Mesenchymal stem cell (in vitro differentiated cells and primary cell): ENCODE measurements around the gene ARPIN.

Experiments used
- DNase-seq: peaks from one replicate; pipeline ENCODE4 v3.0.0-alpha.2; 2013
- H2AFZ ChIP-seq: one replicate; pipeline ENCODE4 v1.6.1; 2013; ENCODE audit warnings: low read depth, mild to moderate bottlenecking, control low read depth, inconsistent platforms, low read length, moderate library complexity
- H2AK5ac ChIP-seq: 2 replicates; pipeline ENCODE4 v1.6.1; 2013; ENCODE audit warnings: low read length, moderate library complexity, mild to moderate bottlenecking, inconsistent platforms; ENCODE audit not compliant: severe bottlenecking
- H2BK120ac ChIP-seq: one replicate; pipeline ENCODE4 v1.6.1; 2013; ENCODE audit warnings: low read depth, mild to moderate bottlenecking, inconsistent platforms, low read length, moderate library complexity
- H2BK12ac ChIP-seq, 2 experiments: one replicate each; pipeline ENCODE4 v1.6.1; 2013; ENCODE audit warnings: inconsistent platforms in 2 of 2, low read length in 2 of 2, mild to moderate bottlenecking in 2 of 2, moderate library complexity in 2 of 2, control low read depth in 1 of 2
- H2BK15ac ChIP-seq: one replicate; pipeline ENCODE4 v1.6.1; 2013; ENCODE audit warnings: mild to moderate bottlenecking, low read depth, inconsistent platforms; ENCODE audit not compliant: poor library complexity, severe bottlenecking
- H2BK5ac ChIP-seq: 2 replicates; pipeline ENCODE4 v1.6.1; 2013; ENCODE audit warnings: low read depth, mild to moderate bottlenecking, low read length, control low read depth, inconsistent platforms; ENCODE audit not compliant: poor library complexity, severe bottlenecking
- H3K14ac ChIP-seq, 2 experiments: one replicate each; pipeline ENCODE4 v1.6.1; 2013; ENCODE audit warnings: inconsistent platforms in 2 of 2, low read length in 2 of 2, control low read depth in 1 of 2, mild to moderate bottlenecking in 1 of 2, moderate library complexity in 1 of 2
- H3K18ac ChIP-seq, 2 experiments: one replicate each; pipeline ENCODE4 v1.6.1; 2013; ENCODE audit warnings: inconsistent platforms in 2 of 2, low read length in 2 of 2, control low read depth in 1 of 2, low read depth in 1 of 2, mild to moderate bottlenecking in 1 of 2
- H3K23ac ChIP-seq, 2 experiments: one replicate each; pipeline ENCODE4 v1.6.1; 2013; ENCODE audit warnings: inconsistent platforms in 2 of 2, low read length in 2 of 2, mild to moderate bottlenecking in 2 of 2, moderate library complexity in 2 of 2, control low read depth in 1 of 2
- H3K27ac ChIP-seq: 2 replicates; pipeline ENCODE4 v1.5.1; 2013; ENCODE audit warnings: mild to moderate bottlenecking, moderate library complexity, low read length, control low read depth, inconsistent platforms; ENCODE audit not compliant: poor library complexity, severe bottlenecking
- H3K27me3 ChIP-seq, 2 experiments: 2 replicates each; pipeline versions ENCODE4 v1.6.1 to v1.7.0; 2013; ENCODE audit warnings: low read length in 2 of 2, mild to moderate bottlenecking in 2 of 2, moderate library complexity in 2 of 2, control low read depth in 1 of 2, inconsistent platforms in 1 of 2; ENCODE audit not compliant: control insufficient read depth in 1 of 2, insufficient read depth in 1 of 2
- H3K36me3 ChIP-seq, 2 experiments: 2 replicates each; pipeline versions ENCODE4 v1.6.1 to v1.7.0; 2013; ENCODE audit warnings: low read length in 2 of 2, control low read depth in 1 of 2, inconsistent platforms in 1 of 2, low read depth in 1 of 2, mild to moderate bottlenecking in 1 of 2; ENCODE audit not compliant: insufficient read depth in 2 of 2, control insufficient read depth in 1 of 2
- H3K4ac ChIP-seq, 2 experiments: one replicate each; pipeline ENCODE4 v1.6.1; 2013; ENCODE audit warnings: inconsistent platforms in 2 of 2, low read length in 2 of 2, mild to moderate bottlenecking in 2 of 2, moderate library complexity in 2 of 2, control low read depth in 1 of 2, low read depth in 1 of 2
- H3K4me1 ChIP-seq: 2 replicates; pipeline ENCODE4 v1.6.1; 2013; ENCODE audit warnings: low read depth, low read length, control low read depth; ENCODE audit not compliant: control insufficient read depth, insufficient read depth
- H3K4me2 ChIP-seq: 2 replicates; pipeline ENCODE4 v1.6.1; 2013; ENCODE audit warnings: low read length, mild to moderate bottlenecking, inconsistent platforms; ENCODE audit not compliant: poor library complexity, severe bottlenecking
- H3K4me3 ChIP-seq, 2 experiments: 2 replicates each; pipeline versions ENCODE4 v1.5.1 to v1.7.0; 2013; ENCODE audit warnings: low read length in 2 of 2, mild to moderate bottlenecking in 2 of 2, control low read depth in 1 of 2, low read depth in 1 of 2; ENCODE audit not compliant: insufficient read depth in 1 of 2
- H3K79me1 ChIP-seq: replicated peaks from 2 replicates; pipeline ENCODE4 v1.6.1; 2013; ENCODE audit warnings: mild to moderate bottlenecking, control low read depth, low read length, inconsistent platforms; ENCODE audit not compliant: poor library complexity, severe bottlenecking
- H3K9ac ChIP-seq: 2 replicates; pipeline ENCODE4 v1.7.0; 2013; ENCODE audit warnings: mild to moderate bottlenecking, low read length, moderate library complexity
- H3K9me3 ChIP-seq: 2 replicates; pipeline ENCODE4 v1.7.0; 2013; ENCODE audit warnings: mild to moderate bottlenecking, low read length; ENCODE audit not compliant: control insufficient read depth
- H4K8ac ChIP-seq: one replicate; pipeline ENCODE4 v1.6.1; 2013; ENCODE audit warnings: inconsistent platforms, mild to moderate bottlenecking, low read length, moderate library complexity
- H4K91ac ChIP-seq: one replicate; pipeline ENCODE4 v1.6.1; 2013; ENCODE audit warnings: mild to moderate bottlenecking, low read length, inconsistent platforms
- WGBS: methylation state at CpG from one replicate; pipeline ENCODE4 v1.1.7; 2013; ENCODE audit warnings: mixed read lengths; 5-methylcytosine and 5-hydroxymethylcytosine counted together

The ARPIN gene

DNA sequence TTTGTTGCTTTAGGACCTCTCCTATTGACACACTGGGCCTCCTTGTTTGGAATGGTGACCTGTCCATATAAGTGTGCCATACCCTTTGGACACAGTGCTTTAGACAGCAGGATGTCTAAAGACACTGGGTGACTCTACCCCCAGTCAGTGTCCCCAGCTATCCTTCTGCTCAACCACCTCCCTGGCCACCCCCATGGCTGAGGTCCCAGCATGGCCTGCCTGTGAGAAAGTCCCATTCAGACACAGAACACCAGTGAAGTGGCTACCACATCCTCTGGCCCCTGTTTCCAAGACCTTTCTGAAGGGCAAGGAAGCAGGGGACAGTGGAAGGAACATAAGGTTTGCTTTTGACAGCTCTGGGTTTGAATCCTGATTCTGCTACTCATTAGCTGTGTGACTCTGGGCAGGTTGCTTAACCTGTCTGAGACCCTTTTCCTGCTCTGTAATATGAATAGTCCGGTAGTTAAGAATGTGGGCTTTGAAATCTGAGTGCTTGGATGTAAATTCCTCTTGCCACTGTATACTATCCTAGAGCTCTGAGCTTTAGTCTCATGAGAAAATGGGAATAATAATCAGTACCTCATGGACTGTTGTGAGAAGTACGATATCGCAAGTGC lies 12.7 kb downstream of the ARPIN start:
- H3K4ac ChIP-seq: no peak overlapping the region
- DNase-seq: no peak
- no peak overlapping the region for H3K4me2 ChIP-seq
- WGBS: 100% methylated on average over 3 of the region's 3 CpGs
- H4K91ac ChIP-seq: no peak overlapping the region
- H2BK12ac ChIP-seq: no peak overlapping the region
- no peak overlapping the region for H3K23ac ChIP-seq
- H3K36me3 ChIP-seq: peaks cover 30 to 40% of the 10 kb centered on the region in 2 experiments
- H2BK5ac ChIP-seq: no peak overlapping the region
- no peak overlapping the region for H3K27ac ChIP-seq
- no peak overlapping the region for H3K4me3 ChIP-seq
- no peak overlapping the region for H3K9ac ChIP-seq
- no peak overlapping the region for H2BK120ac ChIP-seq
- no peak overlapping the region for H2BK15ac ChIP-seq
- no peaks in the 10 kb centered on the region for H3K27me3 ChIP-seq
- H2AFZ ChIP-seq: no peak overlapping the region
- H2AK5ac ChIP-seq: no peak overlapping the region
- H3K79me1 ChIP-seq: peaks cover 2% of the 10 kb centered on the region
- no peaks in the 10 kb centered on the region for H3K4me1 ChIP-seq
- no peaks in the 10 kb centered on the region for H3K9me3 ChIP-seq
- no peak overlapping the region for H3K18ac ChIP-seq
- no peak overlapping the region for H4K8ac ChIP-seq
- H3K14ac ChIP-seq: no peak overlapping the region

DNA sequence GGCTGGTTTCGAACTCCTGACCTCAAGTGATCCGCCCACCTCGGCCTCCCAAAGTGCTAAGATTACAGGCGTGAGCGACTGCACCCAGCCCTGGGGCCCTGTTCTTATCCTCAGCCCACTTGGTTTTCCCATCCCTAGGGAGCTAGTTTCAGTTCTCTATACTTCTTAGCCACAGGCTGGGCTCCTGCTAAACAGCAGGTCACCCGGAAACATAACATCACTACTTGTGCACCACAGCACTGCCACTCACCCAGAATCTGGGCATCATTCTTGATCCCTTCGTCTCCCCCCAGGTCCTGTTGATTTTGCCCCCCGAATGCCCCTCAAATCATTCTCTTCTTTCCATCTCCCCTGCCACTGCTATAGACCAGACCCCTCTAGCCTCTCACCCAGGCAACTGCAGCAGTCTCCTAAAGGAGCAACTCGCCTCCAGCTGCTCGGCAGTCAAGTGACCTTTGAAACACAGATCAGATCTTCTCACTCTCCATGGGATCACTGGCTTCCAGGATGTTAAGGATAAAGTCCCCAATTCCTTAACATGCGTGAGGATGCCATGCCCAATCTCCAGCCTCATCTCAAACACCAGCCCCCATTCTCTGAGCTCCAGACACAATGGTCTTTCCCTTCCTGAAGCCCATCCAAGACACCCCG lies 13.3 kb downstream of the ARPIN start:
- no peak for DNase-seq
- H2AK5ac ChIP-seq: no peak overlapping the region
- no peak overlapping the region for H3K4me2 ChIP-seq
- peaks cover 25 to 37% of the 10 kb centered on the region in 2 experiments for H3K36me3 ChIP-seq
- H3K18ac ChIP-seq: no peak overlapping the region
- H3K4ac ChIP-seq: no peak overlapping the region
- H3K4me1 ChIP-seq: no peaks in the 10 kb centered on the region
- H3K9me3 ChIP-seq: no peaks in the 10 kb centered on the region
- H2BK120ac ChIP-seq: no peak overlapping the region
- H2BK12ac ChIP-seq: no peak overlapping the region
- H4K8ac ChIP-seq: no peak overlapping the region
- peaks cover 2% of the 10 kb centered on the region for H3K79me1 ChIP-seq
- no peaks in the 10 kb centered on the region for H3K27me3 ChIP-seq
- no peak overlapping the region for H2AFZ ChIP-seq
- no peak overlapping the region for H4K91ac ChIP-seq
- no peak overlapping the region for H2BK15ac ChIP-seq
- no peak overlapping the region for H3K27ac ChIP-seq
- H3K14ac ChIP-seq: no peak overlapping the region
- H3K4me3 ChIP-seq: no peak overlapping the region
- no peak overlapping the region for H3K23ac ChIP-seq
- H2BK5ac ChIP-seq: no peak overlapping the region
- 94% methylated on average over 12 of the region's 12 CpGs for WGBS
- H3K9ac ChIP-seq: no peak overlapping the region

DNA sequence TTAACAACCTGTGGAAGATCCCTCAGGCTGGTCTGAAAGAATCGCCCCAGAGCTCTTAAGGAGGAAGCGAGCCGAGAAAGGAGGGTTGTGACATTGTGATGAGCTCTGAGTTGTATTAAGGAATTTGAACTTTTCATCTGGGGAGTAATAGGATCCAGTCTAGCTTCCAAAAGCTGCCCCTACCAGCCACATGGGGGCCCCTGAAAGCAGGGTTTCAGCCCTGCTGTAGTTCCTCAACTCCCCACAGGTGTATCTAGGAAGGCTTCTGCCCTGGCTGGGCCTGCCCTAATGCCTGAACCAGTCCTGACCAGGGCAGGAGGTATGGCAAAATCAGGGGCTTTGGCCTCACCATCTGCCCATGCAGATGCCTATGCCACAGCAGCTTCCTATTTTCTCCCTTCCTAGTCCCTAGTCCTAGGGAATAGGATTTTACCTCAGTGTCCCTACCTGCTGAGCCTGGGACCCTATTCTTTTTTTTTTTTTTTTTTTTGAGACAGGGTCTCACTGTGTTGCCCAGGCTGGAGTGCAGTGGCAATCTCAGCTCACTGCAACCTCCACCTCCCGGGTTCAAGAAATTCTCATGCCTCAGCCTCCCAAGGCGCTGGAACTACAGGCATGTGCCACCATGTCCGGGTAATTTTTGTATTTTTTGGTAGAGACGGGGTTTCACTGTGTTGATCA lies 14.0 kb downstream of the ARPIN start:
- Histone ChIP-seq H3K9ac (no peak overlapping the region), H3K36me3 (peaks cover 21 to 30% of the 10 kb centered on the region in 2 experiments), H3K14ac (no peak overlapping the region), H3K4me2 (no peak overlapping the region), H3K23ac (no peak overlapping the region), H3K79me1 (peaks cover 2% of the 10 kb centered on the region), H3K4ac (no peak overlapping the region), H3K27me3 (no peaks in the 10 kb centered on the region), H2BK120ac (no peak overlapping the region), H3K4me3 (no peak overlapping the region), H2BK5ac (no peak overlapping the region), H2AFZ (no peak overlapping the region), H3K18ac (no peak overlapping the region), H3K27ac (no peak overlapping the region), H4K8ac (no peak overlapping the region), H2AK5ac (no peak overlapping the region), H2BK12ac (no peak overlapping the region), H3K9me3 (no peaks in the 10 kb centered on the region), H4K91ac (no peak overlapping the region), H3K4me1 (no peaks in the 10 kb centered on the region), H2BK15ac (no peak overlapping the region)
- 91% methylated on average over 6 of the region's 7 CpGs for WGBS
- DNase-seq: peak; percentile 55

DNA sequence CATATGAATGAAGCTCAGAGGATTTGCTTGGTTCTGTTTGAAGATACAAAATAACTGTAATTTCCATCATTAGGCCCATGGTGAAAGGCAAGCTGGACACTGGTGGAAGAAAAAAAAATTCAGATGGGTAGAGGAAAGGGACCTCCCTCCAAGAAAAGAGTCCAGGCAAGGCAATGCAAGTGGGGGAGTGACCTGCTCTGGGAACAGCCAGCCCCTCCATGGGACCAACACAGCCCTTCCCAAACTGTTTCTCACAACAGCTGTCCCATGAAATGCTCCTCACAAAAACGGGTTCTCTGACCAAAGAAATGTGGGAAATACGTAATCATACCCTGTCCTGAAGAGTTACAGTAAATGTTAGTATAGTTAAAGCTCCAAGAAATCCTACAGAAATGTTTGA lies 14.6 kb downstream of the ARPIN start:
- peaks cover 15 to 24% of the 10 kb centered on the region in 2 experiments for H3K36me3 ChIP-seq
- 79% methylated on average over 2 of the region's 2 CpGs for WGBS

More for the DNA sequence above, 14.6 kb downstream of the ARPIN start:
- H3K9me3 ChIP-seq: no peaks in the 10 kb centered on the region
- no peak overlapping the region for H2BK12ac ChIP-seq
- no peak overlapping the region for H3K23ac ChIP-seq
- H2BK15ac ChIP-seq: no peak overlapping the region
- no peak overlapping the region for H2BK5ac ChIP-seq
- H4K8ac ChIP-seq: no peak overlapping the region
- H3K4ac ChIP-seq: no peak overlapping the region
- no peak overlapping the region for H3K14ac ChIP-seq
- no peaks in the 10 kb centered on the region for H3K4me1 ChIP-seq
- no peak overlapping the region for H2AK5ac ChIP-seq
- H3K4me2 ChIP-seq: no peak overlapping the region
- H3K27me3 ChIP-seq: no peaks in the 10 kb centered on the region
- DNase-seq: no peak
- no peak overlapping the region for H3K27ac ChIP-seq
- no peak overlapping the region for H3K18ac ChIP-seq
- H3K79me1 ChIP-seq: peaks cover 6% of the 10 kb centered on the region
- no peak overlapping the region for H4K91ac ChIP-seq
- no peak overlapping the region for H2BK120ac ChIP-seq
- no peak overlapping the region for H2AFZ ChIP-seq
- H3K4me3 ChIP-seq: no peak overlapping the region
- no peak overlapping the region for H3K9ac ChIP-seq
